ENCODE results near the gene DOK7. TPM values are rescaled to one million over a fixed set of nuclear protein-coding genes. Genes with fewer than 3 reads are reported as not detected.

DOK7 gene
- total and polyA plus RNA-seq, 4 donors: 0.40 to 2.6 (median 1.6) TPM

DNA sequence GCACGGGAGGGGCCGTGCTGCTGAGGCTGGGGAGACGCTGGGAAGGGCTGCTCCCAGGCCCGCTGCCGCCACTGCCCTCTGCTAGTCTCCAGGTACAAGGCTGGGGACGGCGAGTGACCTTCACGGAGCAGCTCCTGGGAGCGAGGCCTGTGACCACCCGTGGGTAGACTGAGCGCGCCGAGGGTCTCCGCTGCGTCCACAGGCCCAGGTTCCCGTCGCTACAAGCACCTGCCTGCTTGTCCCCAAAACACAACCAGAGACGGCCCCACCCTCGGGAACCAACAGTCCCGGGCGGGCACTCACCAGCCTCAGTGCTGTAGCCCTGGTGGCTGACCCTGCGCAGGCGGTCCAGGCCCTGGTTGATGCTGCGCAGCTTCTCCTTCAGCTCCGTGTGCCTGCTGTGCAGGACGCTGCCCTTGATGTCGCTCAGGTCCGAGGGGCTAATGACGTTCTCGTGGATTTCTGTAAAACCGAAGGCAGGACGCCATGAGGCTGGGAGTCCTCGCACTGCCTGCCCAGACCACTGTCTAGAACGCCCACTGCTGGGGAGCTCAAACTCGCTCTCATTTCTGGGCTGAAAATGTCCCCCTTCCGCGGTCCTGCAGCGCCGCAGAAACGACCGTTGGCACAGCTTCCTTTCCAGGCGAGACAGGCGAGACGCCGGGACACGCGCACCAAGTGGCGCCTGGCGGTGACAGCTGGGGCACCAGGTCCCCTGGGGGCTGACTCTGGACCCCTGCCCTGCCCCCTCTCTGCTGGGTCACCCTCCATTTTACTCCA, 54.8 kb downstream of the DOK7 start:
- Histone ChIP-seq H3K9me3 (ENCODE audit: control insufficient read depth, insufficient read depth, low read length) (no peaks in the 10 kb centered on the region), H3K27ac (ENCODE audit: low read depth, low read length) (no peak overlapping the region), H3K4me1 (ENCODE audit: control insufficient read depth, insufficient read depth, low read length) (peaks cover 12% of the 10 kb centered on the region), H3K4me3 (ENCODE audit: low read depth, low read length) (no peak overlapping the region), H3K36me3 (ENCODE audit: control insufficient read depth, insufficient read depth, low read length) (peaks cover 100% of the 10 kb centered on the region), H3K27me3 (ENCODE audit: control insufficient read depth, insufficient read depth, low read length) (no peaks in the 10 kb centered on the region)
- WGBS (ENCODE audit: insufficient coverage): 94% methylated on average over 49 of the region's 49 CpGs
- DNase-seq (ENCODE audit: low read depth in 4 of 6, low spot score in 6 of 6): no peak

DNA sequence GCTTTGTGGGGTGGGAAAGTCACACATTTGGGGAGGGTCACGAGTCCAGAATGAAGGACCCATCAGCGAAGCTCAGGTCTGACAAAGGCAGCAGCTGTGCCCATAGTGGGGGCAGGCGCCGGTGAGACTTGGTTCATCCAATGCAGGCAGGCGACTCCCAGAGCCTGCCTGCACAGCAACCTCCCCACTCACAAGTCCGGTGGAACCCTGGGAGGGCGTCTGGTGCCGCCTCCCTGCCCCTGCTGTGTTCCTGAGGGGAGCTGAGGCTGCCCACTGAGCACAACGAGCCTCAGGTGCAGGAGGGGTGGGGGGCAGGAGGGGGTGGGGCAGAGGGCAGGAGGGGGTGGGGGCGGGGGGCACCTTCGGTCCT, 55.4 kb downstream of the DOK7 start:
- no peak overlapping the region for H3K4me3 ChIP-seq (ENCODE audit: low read depth, low read length)
- DNase-seq (ENCODE audit: low read depth in 4 of 6, low spot score in 6 of 6): no peak
- H3K36me3 ChIP-seq (ENCODE audit: control insufficient read depth, insufficient read depth, low read length): peaks cover 100% of the 10 kb centered on the region
- H3K4me1 ChIP-seq (ENCODE audit: control insufficient read depth, insufficient read depth, low read length): peaks cover 12% of the 10 kb centered on the region
- 100% methylated on average over 1 of the region's 11 CpGs for WGBS (ENCODE audit: insufficient coverage)
- no peak overlapping the region for H3K27ac ChIP-seq (ENCODE audit: low read depth, low read length)
- no peaks in the 10 kb centered on the region for H3K9me3 ChIP-seq (ENCODE audit: control insufficient read depth, insufficient read depth, low read length)
- no peaks in the 10 kb centered on the region for H3K27me3 ChIP-seq (ENCODE audit: control insufficient read depth, insufficient read depth, low read length)

DNA sequence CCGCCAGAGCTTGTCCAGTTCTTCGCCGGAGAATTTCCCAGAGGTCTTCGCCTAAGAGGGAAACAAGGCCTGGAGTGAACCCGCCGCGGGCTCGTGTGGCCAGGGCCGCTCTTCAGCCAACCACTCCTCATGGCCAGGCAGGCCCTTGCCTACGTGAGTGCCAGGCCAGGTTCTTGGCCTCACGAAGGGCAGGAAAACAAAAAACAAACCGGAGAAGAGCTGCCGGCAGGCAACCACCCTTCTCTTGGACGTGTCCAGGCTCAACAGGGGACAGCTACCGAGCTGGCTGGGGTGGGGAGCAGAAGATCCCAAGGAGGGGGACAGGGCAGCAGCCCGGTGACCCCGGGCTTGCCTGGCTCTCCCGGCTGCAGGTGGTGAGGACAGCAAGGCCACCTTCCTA, 55.8 kb downstream of the DOK7 start:
- Histone ChIP-seq H3K27me3 (ENCODE audit: control insufficient read depth, insufficient read depth, low read length) (no peaks in the 10 kb centered on the region), H3K4me3 (ENCODE audit: low read depth, low read length) (no peak overlapping the region), H3K36me3 (ENCODE audit: control insufficient read depth, insufficient read depth, low read length) (peaks cover 100% of the 10 kb centered on the region), H3K9me3 (ENCODE audit: control insufficient read depth, insufficient read depth, low read length) (no peaks in the 10 kb centered on the region), H3K4me1 (ENCODE audit: control insufficient read depth, insufficient read depth, low read length) (peaks cover 12% of the 10 kb centered on the region), H3K27ac (ENCODE audit: low read depth, low read length) (no peak overlapping the region)
- DNase-seq (ENCODE audit: low read depth in 4 of 6, low spot score in 6 of 6): no peak
- WGBS (ENCODE audit: insufficient coverage): 92% methylated on average over 18 of the region's 18 CpGs

DNA sequence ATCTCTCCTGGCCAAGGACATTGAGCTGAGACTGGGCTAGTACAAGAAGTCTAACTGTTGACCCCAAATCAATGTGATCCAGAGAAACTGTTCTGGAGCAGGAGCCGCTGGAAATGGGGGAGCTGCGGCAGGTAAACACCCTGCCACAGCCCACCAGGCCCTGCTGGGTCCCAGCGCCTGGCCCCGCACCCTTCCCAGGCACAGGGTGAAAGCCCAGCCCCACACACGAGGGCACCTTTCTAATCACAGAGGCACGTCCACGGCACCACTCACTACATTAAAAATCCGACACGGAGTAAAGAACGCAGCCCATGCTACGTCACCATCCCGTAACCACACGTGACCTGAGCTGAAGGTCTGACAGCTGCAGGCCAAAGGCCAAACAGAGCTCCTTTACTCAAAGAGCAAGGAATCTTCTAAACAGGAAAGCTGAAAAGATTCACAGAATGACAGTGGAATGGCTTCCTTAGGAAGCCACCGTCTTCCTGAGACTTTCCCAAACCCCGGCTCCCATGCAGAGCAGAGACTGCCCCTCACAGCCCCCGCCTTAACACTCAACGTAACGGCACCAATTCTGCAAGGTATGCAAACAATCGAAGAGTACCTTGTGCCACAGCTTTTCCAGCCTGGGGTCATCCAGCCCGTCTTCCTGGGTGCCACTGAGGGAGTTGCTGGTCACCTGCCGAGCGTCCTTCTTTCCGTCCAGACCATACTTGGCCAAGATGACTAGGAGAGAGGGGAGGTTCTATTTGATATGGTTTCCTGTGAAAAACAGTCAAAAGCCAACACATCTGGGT, 56.6 kb downstream of the DOK7 start:
- Histone ChIP-seq H3K27ac (ENCODE audit: low read depth, low read length) (no peak overlapping the region), H3K4me1 (ENCODE audit: control insufficient read depth, insufficient read depth, low read length) (peaks cover 12% of the 10 kb centered on the region), H3K27me3 (ENCODE audit: control insufficient read depth, insufficient read depth, low read length) (no peaks in the 10 kb centered on the region), H3K36me3 (ENCODE audit: control insufficient read depth, insufficient read depth, low read length) (peaks cover 100% of the 10 kb centered on the region), H3K9me3 (ENCODE audit: control insufficient read depth, insufficient read depth, low read length) (no peaks in the 10 kb centered on the region), H3K4me3 (ENCODE audit: low read depth, low read length) (no peak overlapping the region)
- WGBS (ENCODE audit: insufficient coverage): 94% methylated on average over 20 of the region's 23 CpGs
- no peak for DNase-seq (ENCODE audit: low read depth in 4 of 6, low spot score in 6 of 6)

DNA sequence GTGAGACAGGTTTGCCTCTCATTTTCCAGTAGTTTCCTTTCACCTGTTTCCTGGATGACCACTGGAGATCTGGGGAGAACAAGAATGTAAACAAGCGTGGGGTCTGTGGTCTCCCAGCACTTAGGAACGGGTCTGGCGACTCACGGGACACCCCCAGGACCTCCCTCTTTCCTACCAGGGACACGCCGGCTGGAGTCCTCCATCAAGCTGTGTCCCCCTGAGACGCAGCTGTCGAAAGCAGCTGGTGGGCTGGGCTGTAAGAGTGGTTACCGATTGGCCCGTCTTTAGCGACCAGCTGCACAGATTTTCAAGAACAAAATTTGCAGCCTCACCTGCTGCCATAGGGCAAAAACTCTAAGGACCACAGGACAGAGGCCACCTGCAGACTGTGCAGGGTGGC, 57.2 kb downstream of the DOK7 start:
- Histone ChIP-seq H3K27me3 (ENCODE audit: control insufficient read depth, insufficient read depth, low read length) (no peaks in the 10 kb centered on the region), H3K36me3 (ENCODE audit: control insufficient read depth, insufficient read depth, low read length) (peaks cover 100% of the 10 kb centered on the region), H3K27ac (ENCODE audit: low read depth, low read length) (no peak overlapping the region), H3K9me3 (ENCODE audit: control insufficient read depth, insufficient read depth, low read length) (no peaks in the 10 kb centered on the region), H3K4me3 (ENCODE audit: low read depth, low read length) (no peak overlapping the region), H3K4me1 (ENCODE audit: control insufficient read depth, insufficient read depth, low read length) (peaks cover 16% of the 10 kb centered on the region)
- DNase-seq (ENCODE audit: low read depth in 4 of 6, low spot score in 6 of 6): no peak
- WGBS (ENCODE audit: insufficient coverage): 61% methylated on average over 4 of the region's 11 CpGs

DNA sequence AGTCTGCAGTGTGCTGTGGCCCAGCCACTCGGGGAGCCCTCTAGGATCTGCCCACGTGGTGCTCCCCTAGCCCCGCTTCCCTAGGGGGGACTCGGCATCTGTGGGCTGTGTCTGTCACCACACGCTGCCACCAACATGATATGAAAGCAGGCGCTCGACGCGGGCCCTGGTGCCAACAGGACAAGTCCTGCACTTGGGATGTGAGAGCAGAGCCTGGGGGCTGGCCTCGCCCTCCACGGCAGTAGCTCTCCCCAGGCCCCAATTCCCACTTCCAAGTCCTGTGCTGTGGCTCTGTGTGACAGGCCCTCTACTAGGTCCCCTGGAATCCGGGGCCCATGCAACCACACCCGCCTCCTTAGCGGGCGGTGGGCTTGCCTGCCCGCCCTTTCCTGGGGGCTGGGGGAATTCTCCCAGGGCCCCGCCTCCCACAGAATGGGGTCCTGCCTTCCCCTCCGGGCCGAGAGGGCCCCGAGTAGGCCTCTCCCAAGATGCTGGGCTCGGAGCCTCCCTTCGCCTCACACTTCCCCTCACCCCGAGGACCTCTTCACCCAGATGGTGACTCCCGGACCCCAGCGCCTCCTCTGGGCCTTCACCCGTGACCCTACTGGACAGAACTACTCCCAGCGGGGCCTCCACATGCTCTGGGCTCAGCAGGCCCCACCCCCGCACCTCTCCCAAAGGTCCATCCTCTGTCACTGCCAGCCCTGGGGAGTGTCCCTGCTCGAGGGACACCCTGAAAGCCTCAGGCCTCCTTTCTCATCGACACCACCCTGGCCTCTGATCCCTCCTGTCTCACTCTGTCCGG, 57.9 kb downstream of the DOK7 start:
- peaks cover 16% of the 10 kb centered on the region for H3K4me1 ChIP-seq (ENCODE audit: control insufficient read depth, insufficient read depth, low read length)
- DNase-seq (ENCODE audit: low read depth in 4 of 6, low spot score in 6 of 6): no peak
- H3K9me3 ChIP-seq (ENCODE audit: control insufficient read depth, insufficient read depth, low read length): no peaks in the 10 kb centered on the region
- no peaks in the 10 kb centered on the region for H3K27me3 ChIP-seq (ENCODE audit: control insufficient read depth, insufficient read depth, low read length)
- 88% methylated on average over 30 of the region's 31 CpGs for WGBS (ENCODE audit: insufficient coverage)
- no peak overlapping the region for H3K4me3 ChIP-seq (ENCODE audit: low read depth, low read length)
- no peak overlapping the region for H3K27ac ChIP-seq (ENCODE audit: low read depth, low read length)
- peaks cover 100% of the 10 kb centered on the region for H3K36me3 ChIP-seq (ENCODE audit: control insufficient read depth, insufficient read depth, low read length)

DNA sequence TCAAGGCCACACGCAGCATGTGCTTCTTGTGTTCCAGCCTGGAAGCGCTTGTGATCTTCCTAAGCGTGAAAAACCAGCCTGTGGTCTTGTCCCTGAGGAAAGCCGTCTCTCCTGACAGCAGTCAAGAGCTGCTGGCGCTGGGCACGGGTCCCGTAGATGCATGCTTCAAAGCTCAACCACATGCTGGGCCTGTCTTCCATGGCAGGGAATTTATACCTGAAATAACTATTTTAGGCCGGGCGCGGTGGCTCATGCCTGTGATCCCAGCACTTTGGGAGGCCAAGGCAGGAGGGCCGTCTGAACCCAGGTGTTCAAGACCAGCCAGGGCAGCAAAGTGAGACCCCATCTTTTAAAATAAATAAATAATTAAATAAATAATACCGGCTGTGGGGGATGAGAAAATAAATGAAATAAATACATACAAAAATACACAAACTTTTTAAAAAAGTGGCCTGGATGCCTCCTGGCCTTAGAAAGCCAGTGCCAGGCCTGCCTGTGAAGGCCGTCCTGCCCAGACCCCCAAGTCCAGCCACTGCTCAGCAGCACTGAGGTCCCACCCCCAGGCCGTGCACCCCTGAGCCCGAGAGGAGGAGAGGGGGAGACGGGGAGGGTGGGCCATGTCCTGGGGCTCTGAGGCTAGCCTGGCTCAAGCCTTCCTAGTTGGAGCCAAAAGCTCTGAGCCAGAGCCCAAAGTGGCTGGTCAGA, 58.7 kb downstream of the DOK7 start:
- Histone ChIP-seq H3K27me3 (ENCODE audit: control insufficient read depth, insufficient read depth, low read length) (no peaks in the 10 kb centered on the region), H3K4me3 (ENCODE audit: low read depth, low read length) (no peak overlapping the region), H3K36me3 (ENCODE audit: control insufficient read depth, insufficient read depth, low read length) (peaks cover 100% of the 10 kb centered on the region), H3K4me1 (ENCODE audit: control insufficient read depth, insufficient read depth, low read length) (peaks cover 16% of the 10 kb centered on the region), H3K9me3 (ENCODE audit: control insufficient read depth, insufficient read depth, low read length) (no peaks in the 10 kb centered on the region), H3K27ac (ENCODE audit: low read depth, low read length) (no peak overlapping the region)
- WGBS (ENCODE audit: insufficient coverage): 82% methylated on average over 11 of the region's 16 CpGs
- peak in 1 of 6 donors; percentile 34 for DNase-seq (ENCODE audit: low read depth in 4 of 6, low spot score in 6 of 6)

DNA sequence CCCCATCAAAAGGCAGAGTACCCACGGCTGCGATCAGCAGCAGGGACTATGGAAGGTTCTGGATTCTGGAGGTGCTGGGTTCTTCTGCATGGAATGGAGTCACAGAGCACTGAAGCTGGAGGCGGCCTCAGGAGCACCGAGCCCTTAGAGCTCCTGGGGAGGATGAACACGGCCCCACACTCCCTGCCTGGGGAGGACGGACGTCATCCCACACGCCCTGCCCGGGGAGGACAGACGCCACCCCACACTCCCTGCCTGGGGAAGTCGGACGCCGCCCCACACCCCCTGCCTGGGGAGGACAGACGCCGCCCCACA, 59.2 kb downstream of the DOK7 start:
- H3K36me3 ChIP-seq (ENCODE audit: control insufficient read depth, insufficient read depth, low read length): peaks cover 100% of the 10 kb centered on the region
- 83% methylated on average over 9 of the region's 15 CpGs for WGBS (ENCODE audit: insufficient coverage)

DNA sequence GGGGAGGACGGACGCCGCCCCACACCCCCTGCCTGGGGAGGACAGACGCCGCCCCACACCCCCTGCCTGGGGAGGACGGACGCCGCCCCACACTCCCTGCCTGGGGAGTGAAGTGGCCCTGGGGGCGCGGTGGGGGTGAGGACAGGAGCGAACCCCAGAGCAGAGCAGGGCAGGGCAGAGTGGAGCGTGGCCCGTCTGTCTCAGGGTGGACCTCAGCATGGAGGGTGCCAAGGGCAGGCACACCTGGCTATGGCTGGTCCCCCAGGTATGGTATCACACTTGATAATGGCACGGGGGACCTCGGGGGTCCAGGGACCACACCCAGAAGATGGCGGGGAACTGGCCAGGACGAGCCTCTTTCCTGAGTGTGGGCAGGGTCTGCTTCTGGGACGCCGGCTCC, 59.5 kb downstream of the DOK7 start:
- H3K9me3 ChIP-seq (ENCODE audit: control insufficient read depth, insufficient read depth, low read length): no peaks in the 10 kb centered on the region
- no peak overlapping the region for H3K4me3 ChIP-seq (ENCODE audit: low read depth, low read length)
- no peaks in the 10 kb centered on the region for H3K27me3 ChIP-seq (ENCODE audit: control insufficient read depth, insufficient read depth, low read length)
- H3K27ac ChIP-seq (ENCODE audit: low read depth, low read length): no peak overlapping the region
- H3K36me3 ChIP-seq (ENCODE audit: control insufficient read depth, insufficient read depth, low read length): peaks cover 100% of the 10 kb centered on the region
- peaks cover 23% of the 10 kb centered on the region for H3K4me1 ChIP-seq (ENCODE audit: control insufficient read depth, insufficient read depth, low read length)
- WGBS (ENCODE audit: insufficient coverage): 95% methylated on average over 14 of the region's 19 CpGs
- no peak for DNase-seq (ENCODE audit: low read depth in 4 of 6, low spot score in 6 of 6)

More for the DNA sequence above, 59.2 kb downstream of the DOK7 start:
- Histone ChIP-seq H3K27ac (ENCODE audit: low read depth, low read length) (no peak overlapping the region), H3K27me3 (ENCODE audit: control insufficient read depth, insufficient read depth, low read length) (no peaks in the 10 kb centered on the region), H3K9me3 (ENCODE audit: control insufficient read depth, insufficient read depth, low read length) (no peaks in the 10 kb centered on the region), H3K4me3 (ENCODE audit: low read depth, low read length) (no peak overlapping the region), H3K4me1 (ENCODE audit: control insufficient read depth, insufficient read depth, low read length) (peaks cover 20% of the 10 kb centered on the region)
- no peak for DNase-seq (ENCODE audit: low read depth in 4 of 6, low spot score in 6 of 6)
